Measurements from ENCODE around the gene OGDH. TPM values are rescaled to one million over a fixed set of nuclear protein-coding genes. Genes with fewer than 3 reads are reported as not detected.

The OGDH gene
- total and polyA plus RNA-seq, 10 of the 15 experiments (the other 5 are each of a cell fraction or from before 2014, with no cell fraction given): 4.1 to 103 (median 48.4) TPM

DNA sequence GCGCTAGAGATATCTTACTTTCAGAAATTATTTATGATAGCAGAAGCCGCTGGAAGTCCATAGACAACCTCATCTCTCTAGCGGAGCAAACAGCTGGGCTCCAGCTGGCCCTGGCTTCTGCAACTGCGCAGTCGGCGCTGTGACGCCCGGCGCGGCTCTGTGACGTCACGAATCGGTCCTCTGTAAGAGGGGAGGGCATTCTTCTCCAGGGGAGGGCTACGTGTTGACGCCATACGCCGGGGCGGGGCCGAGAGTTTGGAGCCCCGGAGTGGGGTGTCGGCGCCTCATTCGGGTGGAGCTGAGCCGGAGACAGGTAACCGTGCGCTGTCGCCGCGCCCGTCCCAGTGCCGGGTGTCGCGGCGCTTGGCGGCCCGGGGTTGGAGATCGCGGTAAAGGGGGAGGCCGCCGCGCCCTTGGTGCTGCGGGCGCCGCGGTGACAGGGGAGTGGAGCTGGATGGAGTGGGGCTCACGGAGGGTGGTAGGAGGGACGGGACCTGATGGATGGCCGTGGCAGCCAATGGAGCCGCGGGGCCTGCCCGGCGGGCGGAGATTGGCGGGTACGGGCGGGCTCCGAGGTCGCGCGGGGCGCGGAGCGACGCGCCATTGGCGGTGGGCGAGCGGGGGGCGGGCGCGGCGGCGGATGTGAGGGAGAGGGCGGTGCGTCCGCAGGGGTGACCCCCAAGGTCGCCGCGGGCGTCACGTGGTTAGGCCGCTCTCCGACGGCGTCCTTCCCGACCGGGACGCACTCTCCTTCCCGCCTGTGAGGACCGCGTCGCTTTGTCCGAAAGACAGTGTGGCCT lies at the start of gene OGDH (continued):
- TF ChIP-seq SREBF2 (IDR thresholded peaks at IDR 0.05; ENCODE audit: low read length) (no peak), SREBF1 (IDR thresholded peaks at IDR 0.05; ENCODE audit: low read length) (no peak), CTCF (IDR thresholded peaks at IDR 0.05 in 2 of 3, conservative IDR thresholded peaks at IDR 0.05 in 1 of 3; ENCODE audit: control insufficient read depth in 2 of 3, extremely low read depth in 1 of 3, insufficient read depth in 1 of 3, low read depth in 3 of 3, low read length in 3 of 3) (no peak), HDAC2 (IDR thresholded peaks at IDR 0.05) (no peak), BCL11A (IDR thresholded peaks at IDR 0.05; ENCODE audit: low read depth, low read length) (no peak), TAF1 (IDR thresholded peaks at IDR 0.05; ENCODE audit: borderline replicate concordance, low read depth, low read length) (peak; percentile 74; the same call in 1 of the 2 replicates), ZBTB4 (CRISPR knock-in tag; IDR thresholded peaks at IDR 0.05) (no peak), EZH2 (IDR thresholded peaks at IDR 0.05; ENCODE audit: borderline replicate concordance, control insufficient read depth, low read depth, low read length) (no peak), RAD21 (IDR thresholded peaks at IDR 0.05; ENCODE audit: insufficient read depth, low read depth, low read length) (no peak), HSF1 (IDR thresholded peaks at IDR 0.05; ENCODE audit: low read depth, low read length) (no peak), BACH1 (IDR thresholded peaks at IDR 0.05; ENCODE audit: borderline replicate concordance) (peak; percentile 85), CBX5 (IDR thresholded peaks at IDR 0.05; ENCODE audit: low read depth) (no peak), JUNB (IDR thresholded peaks at IDR 0.05) (no peak), SRF (IDR thresholded peaks at IDR 0.05; ENCODE audit: low read depth in 2 of 2, low read length in 2 of 2) (peak in 1 of 2 experiments; percentile 81; a peak in 2 of 4 replicates), TCF3 (IDR thresholded peaks at IDR 0.05; ENCODE audit: borderline replicate concordance, insufficient read depth, low read depth, low read length) (peak; percentile 98), BCL3 (IDR thresholded peaks at IDR 0.05; ENCODE audit: borderline replicate concordance, insufficient read depth, low read depth, low read length, poor library complexity, severe bottlenecking) (no peak), BMI1 (IDR thresholded peaks at IDR 0.05; ENCODE audit: borderline replicate concordance) (no peak), SUZ12 (IDR thresholded peaks at IDR 0.05; ENCODE audit: unreplicated experiment) (no peak), CREB1 (IDR thresholded peaks at IDR 0.05; ENCODE audit: low read depth) (peak; percentile 99), TCF7 (IDR thresholded peaks at IDR 0.05; ENCODE audit: borderline replicate concordance) (no peak), TBL1XR1 (IDR thresholded peaks at IDR 0.05; ENCODE audit: low read depth, low read length) (peak; percentile 78; the same call in 1 of the 2 replicates), CHD4 (IDR thresholded peaks at IDR 0.05) (no peak), SUPT20H (IDR thresholded peaks at IDR 0.05; ENCODE audit: borderline replicate concordance, control insufficient read depth, low read depth, low read length) (no peak)
